Stimulated activated CD8-positive, alpha-beta memory T cell treated with anti-CD3 and anti-CD28 coated beads, Interleukin-2, amount 100 ng/mL, for 1 hour (primary cell): ENCODE data around the gene C2orf72.
"Not testable (repeated sequence)": the region's sequence is repeated elsewhere in the genome, so short reads cannot be mapped to it uniquely, and the experiment has no call there.

Source experiments
- DNase-seq, 2 donors: peaks; one replicate each; pipeline ENCODE4 v3.0.0-alpha.2; 2020; ENCODE audit warnings: low read depth in 2 of 2

The C2orf72 gene

DNA sequence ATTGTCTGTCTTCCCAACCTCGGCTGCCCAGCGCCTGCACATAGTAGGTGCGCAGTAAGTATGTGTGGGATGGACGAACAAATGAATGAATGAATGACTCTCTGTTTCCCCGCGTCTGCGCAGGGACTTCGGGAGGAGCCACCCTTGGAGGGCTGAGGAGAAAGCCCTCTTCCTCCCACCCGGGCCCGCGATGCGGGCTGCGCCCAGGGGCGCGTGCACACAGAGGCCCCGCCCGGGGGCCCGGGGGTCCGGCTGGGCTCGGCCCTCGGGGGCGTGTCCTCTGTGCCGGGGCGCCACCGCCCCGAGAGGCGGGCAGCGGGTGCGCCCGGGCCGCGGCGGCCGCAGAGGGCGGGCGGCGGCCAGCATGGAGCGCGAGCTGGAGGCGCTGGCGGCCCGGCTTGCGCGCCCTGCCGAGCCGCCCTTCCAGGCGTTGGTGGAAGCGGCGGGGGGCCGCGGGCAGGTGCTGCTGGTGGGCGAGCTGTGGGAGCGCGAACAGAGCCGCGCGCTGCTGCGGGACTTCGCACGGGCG is at the start of gene C2orf72:
C2orf72 (plus strand) TSS at position 322 of the 529 bp plus-strand sequence; CDS start at position 365, 43 bp downstream.
- DNase-seq: no peak

DNA sequence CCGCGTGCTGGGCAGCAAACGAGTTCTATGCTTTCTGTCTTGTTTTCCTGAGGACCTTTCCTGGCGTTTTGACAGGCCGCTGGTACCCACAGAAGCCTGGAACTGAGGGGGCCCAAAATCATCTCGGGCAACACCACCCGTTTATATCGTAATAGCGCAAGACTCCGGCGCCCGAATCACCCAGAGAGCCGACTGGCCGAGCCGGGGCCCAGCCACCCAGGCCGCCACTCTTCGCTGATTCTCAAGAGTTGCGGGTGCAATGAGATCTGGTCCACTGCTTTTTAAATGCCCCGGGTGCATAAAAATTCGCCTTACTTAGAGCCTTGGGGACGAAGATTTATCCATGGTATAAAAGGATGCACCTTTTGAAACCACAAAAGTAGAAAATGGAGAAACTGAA is 47.6 kb upstream of the C2orf72 start:
- DNase-seq: no peak

DNA sequence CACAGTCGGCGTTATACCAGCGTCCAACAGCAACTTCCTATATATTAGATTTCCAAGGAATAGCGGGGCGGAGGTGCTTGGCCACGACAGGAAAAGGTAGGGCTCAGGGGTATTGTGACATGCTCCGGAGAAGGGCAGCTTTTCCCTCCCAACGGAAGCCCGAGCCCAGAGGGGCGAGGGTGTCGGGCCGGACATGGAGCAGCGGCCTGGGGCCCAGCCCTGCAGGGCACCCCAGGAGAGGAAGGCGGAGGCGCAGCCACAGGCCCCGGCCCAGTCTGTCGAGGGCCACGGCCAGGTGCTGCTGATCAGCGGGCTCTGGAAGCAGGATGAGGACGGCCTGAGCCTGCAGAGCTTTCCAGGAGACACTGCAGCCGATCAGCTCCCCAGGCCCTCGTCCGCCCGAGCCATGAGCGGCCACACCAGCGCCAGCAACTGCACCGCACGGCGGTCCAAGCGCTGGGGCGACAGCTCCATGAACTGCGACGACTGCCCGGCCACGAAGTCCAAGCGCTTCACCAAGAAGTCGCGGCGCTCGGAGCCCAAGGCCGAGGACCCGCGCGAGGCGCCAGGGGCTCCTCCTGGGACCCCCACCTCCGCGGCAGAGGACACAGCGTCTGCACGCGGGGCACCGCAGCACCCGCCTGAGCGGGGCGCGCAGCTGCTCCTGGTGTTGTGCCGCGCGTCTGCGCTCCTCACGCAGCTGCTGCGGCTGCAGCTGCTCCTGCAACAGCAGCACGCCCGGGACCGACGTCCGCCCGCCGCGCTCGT is 47.0 kb upstream of the C2orf72 start:
- no peak for DNase-seq

- DNase-seq: no peak
Observed at GRCh38 chr2:230990899-230991150, 46.5 kb upstream of the C2orf72 start.

DNA sequence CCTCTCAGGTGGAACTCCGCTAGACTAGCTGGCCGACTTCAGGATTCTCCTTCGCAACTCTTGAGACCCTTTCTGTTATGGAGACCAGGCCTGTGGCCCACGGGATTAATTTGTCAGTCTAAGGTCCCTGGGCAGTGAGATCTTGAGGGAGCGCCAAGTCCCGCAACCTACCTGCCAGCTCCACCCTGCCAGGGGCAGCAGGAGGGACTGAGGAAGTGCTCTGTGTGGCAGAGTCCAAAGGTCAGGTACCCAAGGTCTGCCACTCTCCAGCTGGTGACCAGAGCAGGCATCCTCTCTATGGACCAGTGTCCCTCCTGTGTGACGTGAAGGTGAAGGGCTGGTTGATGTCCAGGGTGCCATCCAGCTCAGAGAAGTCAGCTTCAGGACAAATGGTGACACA is 45.7 kb upstream of the C2orf72 start:
- DNase-seq: no peak

GRCh38 chr2:230995821-230996220 is 41.5 kb upstream of the C2orf72 start, which contains the start of gene SPATA3:
Gene SPATA3, plus strand, starts transcription at chr2:230996121. Its CDS starts 113 bp downstream, at chr2:230996234.
- no peak for DNase-seq

- no peak for DNase-seq
Observed at GRCh38 chr2:230996661-230997060, 40.7 kb upstream of the C2orf72 start.

- no peak for DNase-seq
Observed at GRCh38 chr2:230998882-230999281, 38.4 kb upstream of the C2orf72 start.

DNA sequence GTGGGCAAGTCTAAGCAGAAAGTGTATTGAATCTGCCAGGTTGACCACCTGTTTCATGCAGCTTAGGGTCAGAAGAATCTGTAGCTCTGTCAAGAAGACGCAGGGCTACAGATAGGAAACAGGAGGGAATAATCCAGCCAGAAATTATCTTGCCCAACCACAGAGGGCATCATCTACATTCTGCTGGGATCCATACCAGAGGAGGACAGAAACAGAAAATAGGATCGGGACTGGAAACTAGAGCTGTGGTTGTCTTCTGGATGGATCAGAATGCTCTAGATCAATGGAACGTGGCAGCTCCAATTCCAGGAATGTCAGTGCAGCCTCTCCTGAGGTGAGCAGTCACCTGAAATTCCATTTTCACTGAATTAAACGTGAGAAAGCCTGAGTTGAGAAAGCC is 37.8 kb upstream of the C2orf72 start:
- no peak for DNase-seq

DNA sequence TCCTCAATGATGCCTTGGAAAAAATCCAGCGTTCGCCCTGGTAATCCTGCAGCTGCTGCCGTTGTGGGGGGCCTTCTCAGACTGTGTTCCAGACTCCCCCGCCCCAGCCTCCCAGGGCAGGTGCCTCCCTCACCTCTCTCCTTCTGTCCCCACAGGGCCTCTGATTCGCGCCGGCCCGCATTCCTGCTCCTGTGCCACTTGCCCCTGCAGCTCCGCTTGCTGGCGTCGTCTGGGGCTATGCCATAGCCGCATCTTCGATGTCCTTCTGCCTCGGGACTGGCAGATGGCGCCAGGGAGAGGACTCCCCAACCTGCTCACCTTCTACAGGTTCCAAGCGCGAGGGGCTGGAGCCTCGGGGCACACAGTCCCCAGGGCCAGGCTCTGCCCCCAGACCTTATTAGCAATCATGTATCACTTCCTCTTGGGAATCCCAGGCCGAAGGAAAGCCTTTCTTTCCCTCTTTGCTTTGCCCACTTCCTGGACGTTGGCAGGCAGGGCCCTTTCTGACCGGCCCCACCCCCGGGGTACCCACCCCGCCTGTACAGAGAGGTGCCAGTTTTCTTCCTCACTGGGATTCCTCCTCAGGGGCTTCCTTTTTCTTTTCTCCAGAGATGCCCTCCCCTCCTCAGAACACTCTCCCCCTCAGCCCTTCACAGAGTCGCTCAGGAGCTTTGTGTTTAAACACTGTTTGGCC is 37.0 kb upstream of the C2orf72 start:
- no peak for DNase-seq

DNA sequence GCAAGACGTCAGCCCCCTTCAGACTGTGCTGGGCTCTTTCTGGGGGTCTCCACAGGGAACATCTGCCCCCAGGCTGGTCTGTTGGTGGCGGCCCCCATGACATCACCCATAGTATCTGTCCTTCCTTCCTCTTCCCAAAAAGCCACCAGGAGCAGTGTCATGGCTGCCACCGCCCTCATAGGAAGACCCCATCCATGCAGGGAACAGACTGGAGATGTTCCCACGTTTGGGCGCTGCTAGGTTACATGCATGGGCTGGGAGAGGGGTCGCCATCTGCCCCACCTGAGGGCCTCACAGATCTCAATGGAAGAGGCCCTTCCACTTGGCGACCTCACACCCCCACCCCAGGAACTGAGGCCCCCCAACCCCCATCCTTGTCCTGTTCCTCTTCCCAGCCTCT is 36.3 kb upstream of the C2orf72 start:
- DNase-seq: no peak

DNA sequence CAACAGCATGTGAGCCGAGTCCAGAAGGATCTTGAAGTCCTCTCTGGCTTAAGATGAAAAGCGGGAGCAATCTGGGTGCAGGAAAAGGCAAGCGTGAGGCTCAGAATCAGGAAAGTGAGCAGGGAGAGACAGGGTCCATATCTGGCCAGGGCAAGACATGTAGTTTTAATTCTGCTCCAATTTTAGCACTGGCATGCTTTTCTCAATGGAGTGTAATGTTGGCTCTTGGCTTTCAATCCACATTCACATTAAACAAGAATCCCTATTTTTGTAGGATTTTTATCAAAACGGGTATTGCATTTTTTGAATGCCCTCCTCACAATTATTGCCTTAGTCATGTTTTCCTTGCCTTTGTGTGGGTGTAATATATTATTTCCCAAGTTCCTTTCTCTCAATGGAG is 35.4 kb upstream of the C2orf72 start:
- DNase-seq: no peak

DNA sequence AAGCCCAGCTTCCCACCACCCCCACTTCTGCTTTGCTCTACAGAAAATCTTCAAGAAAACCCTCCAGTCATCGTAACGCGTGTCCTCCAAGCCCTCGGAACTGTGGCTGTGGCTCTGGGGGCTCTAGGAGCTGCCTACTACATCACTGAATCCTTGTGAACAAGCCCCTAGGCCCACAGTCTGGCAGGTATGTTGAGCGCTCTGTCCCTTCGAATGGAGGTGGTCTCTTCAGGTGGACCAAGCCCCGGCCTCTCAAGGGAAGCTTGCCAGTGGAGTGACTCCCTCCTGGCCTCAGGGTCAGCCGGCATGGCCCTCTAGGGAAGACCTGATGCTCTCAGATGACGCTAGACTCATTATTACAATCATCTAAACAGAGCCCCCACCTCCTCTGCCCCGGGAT is 34.7 kb upstream of the C2orf72 start:
- no peak for DNase-seq

- no peak for DNase-seq
Observed at GRCh38 chr2:231003186-231003585, 34.1 kb upstream of the C2orf72 start.

- DNase-seq: not testable (repeated sequence)
Observed at GRCh38 chr2:231004930-231005329, 32.4 kb upstream of the C2orf72 start.

GRCh38 chr2:231007286-231008098 is 29.8 kb upstream of the C2orf72 start:
- no peak for DNase-seq

DNA sequence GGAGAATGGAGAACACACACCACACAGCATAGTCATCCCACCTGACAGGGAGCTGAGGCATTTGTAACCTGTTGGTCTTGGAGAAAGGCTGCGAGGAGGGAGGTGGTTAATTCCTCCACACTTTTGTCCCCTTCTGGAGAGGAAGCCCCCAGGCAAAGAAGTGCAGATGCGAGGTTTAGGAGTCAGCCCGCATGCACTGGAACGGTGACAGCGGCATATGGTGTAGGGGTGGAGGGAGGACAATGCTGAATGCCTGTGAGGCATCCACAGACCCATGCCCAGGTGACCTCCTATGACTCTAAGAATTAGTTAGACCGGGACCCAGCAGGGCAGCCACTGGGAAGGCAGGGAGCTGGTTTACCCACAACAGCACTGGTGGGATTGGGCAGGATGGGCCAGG is 29.2 kb upstream of the C2orf72 start:
- no peak for DNase-seq

GRCh38 chr2:231009236-231009919 is 27.9 kb upstream of the C2orf72 start:
- DNase-seq: no peak

DNA sequence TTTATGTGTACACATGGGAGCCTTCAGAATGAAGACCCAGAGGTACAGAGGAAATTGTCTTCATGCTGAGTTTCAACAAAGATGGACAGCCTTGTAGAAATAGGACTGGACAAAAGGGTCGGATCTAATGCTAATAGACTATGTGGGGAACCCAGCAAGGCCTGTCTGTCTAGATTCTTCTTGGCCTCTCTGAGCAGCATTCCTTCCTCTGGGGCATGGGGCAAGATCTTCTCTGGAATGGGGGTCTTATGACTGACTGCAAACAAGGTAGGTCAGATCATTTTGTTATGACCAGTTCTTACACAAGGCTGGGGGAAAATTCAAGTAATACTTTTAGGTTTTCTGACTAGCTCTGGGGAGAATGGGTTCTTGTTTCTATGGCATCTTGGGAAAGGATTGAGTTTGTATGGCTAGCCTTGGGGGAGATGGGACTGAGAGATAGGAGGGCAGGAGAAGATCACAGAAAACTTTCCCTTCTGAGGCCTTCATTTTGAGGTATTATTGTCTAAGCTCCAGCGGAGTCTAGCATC is 27.1 kb upstream of the C2orf72 start:
- no peak for DNase-seq

GRCh38 chr2:231011526-231011925 is 25.8 kb upstream of the C2orf72 start:
- no peak for DNase-seq

DNA sequence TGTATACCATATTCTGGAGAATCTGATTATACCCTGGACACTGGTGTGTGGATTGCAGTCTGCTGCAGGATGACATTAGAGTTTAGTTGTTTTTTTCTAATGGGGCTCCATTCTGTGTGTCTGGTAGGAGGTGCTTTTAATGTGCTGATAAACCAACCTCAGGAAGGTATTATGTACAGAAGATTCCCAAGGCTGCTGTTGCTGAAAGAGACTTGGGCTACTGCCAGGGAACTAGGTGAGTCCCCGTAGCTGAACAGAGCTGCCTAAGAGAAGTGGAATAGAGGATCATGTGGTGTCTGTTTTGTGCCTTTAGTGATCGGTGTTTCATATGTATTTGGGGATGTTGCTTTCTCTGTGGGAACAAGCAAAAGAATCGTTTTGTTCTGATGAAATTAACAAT is 24.9 kb upstream of the C2orf72 start:
- DNase-seq: no peak

GRCh38 chr2:231013820-231014219 is 23.5 kb upstream of the C2orf72 start:
- DNase-seq: no peak
